SK-N-SH (cell line): ENCODE measurements around the gene NFXL1. TPM values are rescaled to one million over a fixed set of nuclear protein-coding genes. Genes with fewer than 3 reads are reported as not detected.
A peak's percentile ranks its signal among the peaks of the same experiment; 100 is the strongest.

Source experiments
- CTCF ChIA-PET: fragments of 300-600, 350-600 bp; formaldehyde crosslinking; extraction: SDS; loops from one replicate; lab custom pipeline; 2021; lab: Yijun Ruan, JAX
- POLR2A ChIA-PET: fragments of 350-600 bp; sonication (Branson Sonifier 250); formaldehyde crosslinking; extraction: SDS; loops from one replicate; lab custom pipeline; 2020; ENCODE audit warnings: antibody characterized with exemption, inconsistent platforms; lab: Yijun Ruan, JAX
- DNase-seq: peaks from one replicate; pipeline ENCODE4 v3.0.0; 2012
- H2AFZ ChIP-seq: fragments of 200-600 bp; sonication (generic); 2 replicates; pipeline ENCODE4 v1.8.1; 2016; ENCODE audit warnings: antibody characterized with exemption, mild to moderate bottlenecking, low read depth
- H3F3A ChIP-seq: fragments of 200-600 bp; sonication (generic); replicated peaks from 2 replicates; pipeline ENCODE3; 2016; ENCODE audit warnings: antibody characterized with exemption, mild to moderate bottlenecking; ENCODE audit not compliant: insufficient read depth
- H3K27ac ChIP-seq, 2 experiments: fragments of 200-500 bp in 1 of 2; fragments of 200-600 bp in 1 of 2; sonication (Bioruptor generic) in 1 of 2; sonication (generic), shearing (Covaris generic) in 1 of 2; 2 replicates each; pipeline versions ENCODE4 v1.5.1 to v1.6.1; 2014 to 2016; ENCODE audit warnings: low read depth in 2 of 2, inconsistent platforms in 1 of 2, low read length in 1 of 2, mild to moderate bottlenecking in 1 of 2, mixed read lengths in 1 of 2
- H3K27me3 ChIP-seq: fragments of 200-600 bp; sonication (generic), shearing (Covaris generic); 2 replicates; pipeline ENCODE4 v1.6.1; 2016; ENCODE audit warnings: mixed run types; ENCODE audit not compliant: insufficient read depth
- H3K36me3 ChIP-seq, 2 experiments: fragments of 200-500 bp in 1 of 2; fragments of 200-600 bp in 1 of 2; sonication (Bioruptor generic) in 1 of 2; sonication (generic) in 1 of 2; replicated peaks in 1 of 2; 2 replicates each; pipeline versions ENCODE3 to v1.5.1; 2014 to 2016; ENCODE audit warnings: low read length in 1 of 2, mild to moderate bottlenecking in 1 of 2; ENCODE audit not compliant: insufficient read depth in 2 of 2, control insufficient read depth in 1 of 2
- H3K4me1 ChIP-seq, 2 experiments: fragments of 200-500 bp in 1 of 2; fragments of 200-600 bp in 1 of 2; sonication (Bioruptor generic) in 1 of 2; sonication (generic), shearing (Covaris generic) in 1 of 2; 2 replicates each; pipeline versions ENCODE4 v1.5.1 to v1.6.1; 2014 to 2016; ENCODE audit warnings: low read depth in 1 of 2, low read length in 1 of 2, mixed run types in 1 of 2; ENCODE audit not compliant: insufficient read depth in 2 of 2, control insufficient read depth in 1 of 2
- H3K4me2 ChIP-seq: fragments of 200-600 bp; sonication (generic), shearing (Covaris generic); 2 replicates; pipeline ENCODE4 v1.6.1; 2017; ENCODE audit warnings: mixed run types
- H3K4me3 ChIP-seq, 2 experiments: fragments of 200-500 bp in 1 of 2; fragments of 200-600 bp in 1 of 2; sonication (Bioruptor generic) in 1 of 2; sonication (generic), shearing (Covaris generic) in 1 of 2; 2 replicates each; pipeline versions ENCODE4 v1.5.1 to v1.8.1; 2014 to 2016; ENCODE audit warnings: low read depth in 2 of 2, inconsistent platforms in 1 of 2, low read length in 1 of 2, mild to moderate bottlenecking in 1 of 2, mixed read lengths in 1 of 2, moderate library complexity in 1 of 2
- H3K79me2 ChIP-seq: fragments of 200-600 bp; sonication (generic); 2 replicates; pipeline ENCODE4 v1.8.1; 2017; ENCODE audit warnings: mild to moderate bottlenecking; ENCODE audit not compliant: insufficient read depth
- H3K9ac ChIP-seq: fragments of 200-600 bp; sonication (generic); 2 replicates; pipeline ENCODE4 v1.6.1; 2017; ENCODE audit warnings: mixed run types
- H3K9me2 ChIP-seq: fragments of 200-600 bp; sonication (generic); 2 replicates; pipeline ENCODE4 v1.6.1; 2017; ENCODE audit warnings: mixed run types
- H3K9me3 ChIP-seq: fragments of 200-600 bp; sonication (generic); 2 replicates; pipeline ENCODE4 v1.6.1; 2017; ENCODE audit warnings: mixed run types, mild to moderate bottlenecking, moderate library complexity
- H4K20me1 ChIP-seq: fragments of 200-600 bp; sonication (generic); 2 replicates; pipeline ENCODE4 v1.6.1; 2017; ENCODE audit warnings: mild to moderate bottlenecking, mixed run types; ENCODE audit not compliant: insufficient read depth
- CHD2 ChIP-seq: fragments of 150-350 bp; IDR thresholded peaks from 2 replicates; pipeline ENCODE4 v1.6.1; 2018; ENCODE audit warnings: low read length; ENCODE audit not compliant: partially characterized antibody
- FOSL2 ChIP-seq: IDR thresholded peaks from 2 replicates; pipeline ENCODE4 v1.4.0; 2012; ENCODE audit warnings: low read depth, mild to moderate bottlenecking, moderate library complexity, borderline replicate concordance
- GATA2 ChIP-seq: sonication (generic); formaldehyde crosslinking; IDR thresholded peaks from 2 replicates; pipeline ENCODE4 v1.5.0; 2020; ENCODE audit warnings: mild to moderate bottlenecking, missing genetic modification reagents
- MXI1 ChIP-seq: IDR thresholded peaks from 2 replicates; pipeline ENCODE4 v1.6.1; 2012; ENCODE audit warnings: mild to moderate bottlenecking, low read depth, low read length, improper control_type of control experiment
- NRF1 ChIP-seq: IDR thresholded peaks from 2 replicates; pipeline ENCODE4 v1.6.1; 2012; ENCODE audit warnings: low read depth, mild to moderate bottlenecking, low read length
- RAD21 ChIP-seq: IDR thresholded peaks from 2 replicates; pipeline ENCODE4 v1.6.1; 2012; ENCODE audit warnings: mild to moderate bottlenecking, low read length
- RXRA ChIP-seq: IDR thresholded peaks from 2 replicates; pipeline ENCODE4 v1.4.0; 2012; ENCODE audit warnings: low read depth, mild to moderate bottlenecking, borderline replicate concordance
- SMC3 ChIP-seq: IDR thresholded peaks from 2 replicates; pipeline ENCODE4 v1.6.1; 2012; ENCODE audit warnings: low read depth, low read length, improper control_type of control experiment
- TCF12 ChIP-seq: IDR thresholded peaks from 2 replicates; pipeline ENCODE4 v1.4.0; 2012
- YY1 ChIP-seq: IDR thresholded peaks from 2 replicates; pipeline ENCODE4 v1.4.0; 2012; ENCODE audit warnings: low read depth, mild to moderate bottlenecking
- WGBS: methylation state at CpG from one replicate; pipeline ENCODE4 v1.1.6; 2017; ENCODE audit warnings: low lambda C conversion rate; 5-methylcytosine and 5-hydroxymethylcytosine counted together
- polyA plus RNA-seq, 3 experiments: library from polyadenylated mRNA; depleted of rRNA; stranded (reverse); fragments of >200 nt; gene quantifications; 2 replicates each; pipeline ENCODE4 v1.2.3, GENCODE V29; 2012
- TF ChIP-seq, protein P1 (sequence below): fragments of 150-350 bp; IDR thresholded peaks from 2 replicates; pipeline ENCODE4 v1.6.1; 2017; ENCODE audit warnings: antibody characterized with exemption, low read length, low read depth, borderline replicate concordance
- TF ChIP-seq, protein P2 (sequence below): fragments of 200-600 bp; sonication (generic); IDR thresholded peaks from 2 replicates; pipeline ENCODE4 v1.6.1; 2017; ENCODE audit warnings: antibody characterized with exemption, mild to moderate bottlenecking, moderate library complexity

NFXL1 gene
- polyA plus RNA-seq, 1 of the 3 experiments (the other 2 are of a cell fraction) = 9.0 TPM

DNA sequence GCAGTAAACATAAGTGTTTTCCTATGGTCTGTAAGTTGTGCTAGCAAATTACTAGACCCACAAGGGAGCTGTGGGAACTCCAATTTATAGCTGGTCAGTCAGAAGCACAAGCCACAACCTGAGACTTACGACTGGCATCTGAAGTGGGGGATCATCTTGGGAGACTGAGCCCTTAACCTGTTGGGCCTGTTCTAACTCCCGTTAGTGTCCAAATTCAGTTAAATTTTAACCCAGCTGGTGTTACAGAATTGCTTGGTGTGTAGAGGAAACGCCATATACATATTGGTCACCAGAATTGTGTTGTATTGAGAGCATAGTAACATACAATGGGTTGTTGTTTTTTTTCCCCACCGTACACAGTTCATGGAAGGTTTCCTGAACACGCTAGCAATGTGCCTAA lies 25.1 kb upstream of the NFXL1 start:
- H3K4me3 ChIP-seq = no peak overlapping the region
- TF ChIP-seq NRF1 (no peak), SMC3 (no peak), GATA2 (CRISPR knock-in tag) (no peak), TCF12 (no peak), CHD2 (no peak), YY1 (no peak), MXI1 (no peak)
- TF ChIP-seq, all 33 proteins: peak for 0
- Histone ChIP-seq H3K9me2 (no peaks in the 10 kb centered on the region), H3K4me2 (no peak overlapping the region), H3K36me3 (no peaks in the 10 kb centered on the region), H4K20me1 (no peaks in the 10 kb centered on the region), H3F3A (no peaks in the 10 kb centered on the region), H3K27me3 (no peaks in the 10 kb centered on the region), H3K9ac (no peak overlapping the region), H3K9me3 (no peaks in the 10 kb centered on the region), H3K79me2 (no peaks in the 10 kb centered on the region), H3K4me1 (no peaks in the 10 kb centered on the region; a peak in 1 of 4 replicates), H3K27ac (no peak overlapping the region), H2AFZ (no peak overlapping the region)
- 72% methylated on average over 5 of the region's 5 CpGs for WGBS
- POLR2A ChIA-PET = no interaction called here
- no peak for DNase-seq
- CTCF ChIA-PET = interaction anchor here (0.9 kb wide), 3 partner anchors 9 to 271 kb away, joined by 3 to 4 read pairs (median 3); no protein-coding TSS in a partner anchor

DNA sequence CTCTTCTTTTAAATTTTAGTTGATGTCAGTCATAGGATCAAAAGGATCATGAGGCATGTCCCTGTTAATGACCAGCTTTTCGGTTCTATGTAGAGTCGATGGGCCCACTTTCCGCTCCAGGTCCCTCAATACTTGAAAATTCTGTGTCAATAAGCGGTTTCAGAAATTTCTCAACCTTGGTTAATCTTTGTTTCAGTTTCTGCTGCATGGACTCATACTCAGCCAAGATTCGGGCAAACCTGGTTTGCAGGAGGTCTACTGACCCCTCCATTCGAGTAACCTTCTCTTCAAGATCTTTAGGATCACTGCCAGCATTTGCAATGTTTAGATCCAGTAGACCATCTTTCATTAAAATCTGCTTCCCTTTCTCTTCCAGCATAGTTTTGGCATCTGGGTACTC lies 22.0 kb upstream of the NFXL1 start:
- H3K79me2 ChIP-seq = no peaks in the 10 kb centered on the region
- TF ChIP-seq, protein P1, sequence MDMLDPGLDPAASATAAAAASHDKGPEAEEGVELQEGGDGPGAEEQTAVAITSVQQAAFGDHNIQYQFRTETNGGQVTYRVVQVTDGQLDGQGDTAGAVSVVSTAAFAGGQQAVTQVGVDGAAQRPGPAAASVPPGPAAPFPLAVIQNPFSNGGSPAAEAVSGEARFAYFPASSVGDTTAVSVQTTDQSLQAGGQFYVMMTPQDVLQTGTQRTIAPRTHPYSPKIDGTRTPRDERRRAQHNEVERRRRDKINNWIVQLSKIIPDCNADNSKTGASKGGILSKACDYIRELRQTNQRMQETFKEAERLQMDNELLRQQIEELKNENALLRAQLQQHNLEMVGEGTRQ = no peak
- TF ChIP-seq RXRA (no peak), RAD21 (no peak)
- H3K36me3 ChIP-seq = no peaks in the 10 kb centered on the region
- no peak overlapping the region for H2AFZ ChIP-seq
- no peak overlapping the region for H3K27ac ChIP-seq
- no peak for DNase-seq
- H3K4me2 ChIP-seq = no peak overlapping the region
- POLR2A ChIA-PET = no interaction called here
- no peaks in the 10 kb centered on the region for H3K9me2 ChIP-seq
- no peak overlapping the region for H3K9ac ChIP-seq
- CTCF ChIA-PET = interaction anchor here (1.2 to 7.8 kb wide), 4 partner anchors 98 to 373 kb away, joined by 3 to 73 read pairs (median 38); partner anchors contain the start of gene CORIN
- WGBS = 77% methylated on average over 6 of the region's 6 CpGs
- no peaks in the 10 kb centered on the region for H3K27me3 ChIP-seq
- peaks cover 3 to 5% of the 10 kb centered on the region in 2 experiments; a peak in 3 of 4 replicates for H3K4me1 ChIP-seq
- H4K20me1 ChIP-seq = no peaks in the 10 kb centered on the region
- H3K9me3 ChIP-seq = no peaks in the 10 kb centered on the region
- H3K4me3 ChIP-seq = no peak overlapping the region
- H3F3A ChIP-seq = peaks cover 2% of the 10 kb centered on the region

DNA sequence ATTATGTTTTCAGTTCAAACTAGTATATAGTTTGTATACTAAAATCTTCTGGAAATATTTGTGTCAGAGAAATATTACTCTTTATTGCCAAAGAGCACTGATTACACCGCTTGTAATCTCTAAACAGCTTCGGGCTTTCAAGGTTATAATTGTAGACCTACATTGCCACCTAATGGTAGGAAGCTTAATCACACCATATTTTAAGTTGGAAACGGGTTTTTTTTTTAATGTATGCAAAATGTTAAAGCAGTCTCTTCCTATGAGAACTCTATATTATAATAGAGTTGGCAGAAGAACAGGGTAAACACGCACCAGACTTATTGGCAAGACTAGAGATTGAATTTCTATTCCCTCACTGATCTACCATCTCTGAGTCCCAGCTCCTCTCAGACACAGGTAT lies 19.5 kb upstream of the NFXL1 start:
- H4K20me1 ChIP-seq = no peaks in the 10 kb centered on the region
- peaks cover 11 to 15% of the 10 kb centered on the region in 2 experiments for H3K4me1 ChIP-seq
- DNase-seq = peak; percentile 36
- H3K79me2 ChIP-seq = no peaks in the 10 kb centered on the region
- POLR2A ChIA-PET = interaction anchor here (0.9 kb wide), 1 partner anchor 19 kb away, joined by 7 read pairs; the partner anchor contains the start of gene NFXL1
- H3K27me3 ChIP-seq = no peaks in the 10 kb centered on the region
- WGBS = 3% methylated on average over 4 of the region's 4 CpGs
- H3K36me3 ChIP-seq = no peaks in the 10 kb centered on the region
- H3K4me3 ChIP-seq = no peak overlapping the region; a peak in 1 of 4 replicates
- CTCF ChIA-PET = interaction anchor here (0.6 to 7.8 kb wide), 27 partner anchors 8 to 1002 kb away, joined by 3 to 73 read pairs (median 4); partner anchors contain the start of gene CORIN
- TF ChIP-seq RAD21 = peak; percentile 86
- no peak for TF ChIP-seq FOSL2
- TF ChIP-seq, protein P2, sequence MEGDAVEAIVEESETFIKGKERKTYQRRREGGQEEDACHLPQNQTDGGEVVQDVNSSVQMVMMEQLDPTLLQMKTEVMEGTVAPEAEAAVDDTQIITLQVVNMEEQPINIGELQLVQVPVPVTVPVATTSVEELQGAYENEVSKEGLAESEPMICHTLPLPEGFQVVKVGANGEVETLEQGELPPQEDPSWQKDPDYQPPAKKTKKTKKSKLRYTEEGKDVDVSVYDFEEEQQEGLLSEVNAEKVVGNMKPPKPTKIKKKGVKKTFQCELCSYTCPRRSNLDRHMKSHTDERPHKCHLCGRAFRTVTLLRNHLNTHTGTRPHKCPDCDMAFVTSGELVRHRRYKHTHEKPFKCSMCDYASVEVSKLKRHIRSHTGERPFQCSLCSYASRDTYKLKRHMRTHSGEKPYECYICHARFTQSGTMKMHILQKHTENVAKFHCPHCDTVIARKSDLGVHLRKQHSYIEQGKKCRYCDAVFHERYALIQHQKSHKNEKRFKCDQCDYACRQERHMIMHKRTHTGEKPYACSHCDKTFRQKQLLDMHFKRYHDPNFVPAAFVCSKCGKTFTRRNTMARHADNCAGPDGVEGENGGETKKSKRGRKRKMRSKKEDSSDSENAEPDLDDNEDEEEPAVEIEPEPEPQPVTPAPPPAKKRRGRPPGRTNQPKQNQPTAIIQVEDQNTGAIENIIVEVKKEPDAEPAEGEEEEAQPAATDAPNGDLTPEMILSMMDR = peak; percentile 78
- peak; percentile 58 for TF ChIP-seq SMC3
- H2AFZ ChIP-seq = no peak overlapping the region
- peaks cover 10% of the 10 kb centered on the region for H3F3A ChIP-seq
- H3K9ac ChIP-seq = no peak overlapping the region
- no peaks in the 10 kb centered on the region for H3K9me3 ChIP-seq
- H3K9me2 ChIP-seq = no peaks in the 10 kb centered on the region
- no peak overlapping the region for H3K4me2 ChIP-seq
- no peak overlapping the region for H3K27ac ChIP-seq
